ENCODE measurements around the gene MAP2K4. TPM values are rescaled to one million over a fixed set of nuclear protein-coding genes. Genes with fewer than 3 reads are reported as not detected.

The MAP2K4 gene
- total and polyA plus RNA-seq, 2 donors (not counting 1 experiment from before 2014, with no cell fraction given) = 6.2 to 44.8 TPM

DNA sequence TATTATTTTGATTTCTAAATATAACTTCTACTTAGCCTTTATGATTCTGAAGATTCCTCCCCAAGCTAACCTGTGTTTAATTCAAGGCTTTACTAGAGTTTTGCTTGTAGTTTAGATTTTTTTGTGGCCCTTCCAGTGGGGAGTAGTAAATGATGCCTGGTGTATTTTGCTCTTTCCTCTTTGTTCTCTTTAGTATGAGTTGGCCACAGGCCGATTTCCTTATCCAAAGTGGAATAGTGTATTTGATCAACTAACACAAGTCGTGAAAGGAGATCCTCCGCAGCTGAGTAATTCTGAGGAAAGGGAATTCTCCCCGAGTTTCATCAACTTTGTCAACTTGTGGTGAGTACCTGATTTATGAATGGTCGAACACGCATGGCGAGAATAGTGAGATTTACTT, 108.3 kb downstream of the MAP2K4 start:
- intact Hi-C loops (cut with micrococcal nuclease) = no loop called here
- Histone ChIP-seq H2AFZ (ENCODE audit: insufficient read depth, low read depth, low read length, poor library complexity, severe bottlenecking) (no peak overlapping the region), H4K20me1 (ENCODE audit: control insufficient read depth, insufficient read depth, low read length, poor library complexity, severe bottlenecking) (no peaks in the 10 kb centered on the region), H3K36me3 (replicated peaks in 1 of 2; ENCODE audit: control extremely low read depth in 1 of 2, control insufficient read depth in 1 of 2, extremely low read depth in 1 of 2, insufficient read depth in 2 of 2, low read length in 1 of 2) (peaks cover 7 to 58% of the 10 kb centered on the region in 2 experiments), H3K4me2 (replicated peaks; ENCODE audit: low read depth, low read length, poor library complexity, severe bottlenecking) (no peak overlapping the region), H3K4me3 (ENCODE audit: control extremely low read depth in 1 of 5, extremely low read depth in 1 of 5, insufficient read depth in 1 of 5, low read depth in 2 of 5, low read length in 4 of 5) (no peak overlapping the region), H3K27me3 (replicated peaks in 1 of 4; ENCODE audit: control extremely low read depth in 1 of 4, control insufficient read depth in 3 of 4, insufficient read depth in 4 of 4, low read length in 3 of 4) (no peaks in the 10 kb centered on the region), H3K4me1 (ENCODE audit: control insufficient read depth in 2 of 2, insufficient read depth in 2 of 2, low read length in 2 of 2) (no peaks in the 10 kb centered on the region), H3K9ac (ENCODE audit: low read length) (no peak overlapping the region), H3K9me3 (ENCODE audit: control extremely low read depth in 1 of 3, control insufficient read depth in 2 of 3, insufficient read depth in 1 of 3, low read length in 2 of 3) (no peaks in the 10 kb centered on the region), H3K27ac (ENCODE audit: low read length in 2 of 2) (no peak overlapping the region), H3K79me2 (ENCODE audit: control insufficient read depth, insufficient read depth, low read length) (no peaks in the 10 kb centered on the region)
- no peaks in the 10 kb centered on the region for H3K27me3 Mint-ChIP-seq
- POLR2A ChIA-PET = no interaction called here
- 100% methylated on average over 3 of the region's 7 CpGs for WGBS (ENCODE audit: insufficient coverage)
- no peak for DNase-seq
- ATAC-seq (ENCODE audit: low read depth) = no peak
- no peaks in the 10 kb centered on the region for H3K4me1 Mint-ChIP-seq
- TF ChIP-seq EZH2 (IDR thresholded peaks at IDR 0.05; ENCODE audit: borderline replicate concordance, insufficient read depth, low read depth, low read length, poor library complexity, severe bottlenecking) = no peak
- TF ChIP-seq, protein P1, sequence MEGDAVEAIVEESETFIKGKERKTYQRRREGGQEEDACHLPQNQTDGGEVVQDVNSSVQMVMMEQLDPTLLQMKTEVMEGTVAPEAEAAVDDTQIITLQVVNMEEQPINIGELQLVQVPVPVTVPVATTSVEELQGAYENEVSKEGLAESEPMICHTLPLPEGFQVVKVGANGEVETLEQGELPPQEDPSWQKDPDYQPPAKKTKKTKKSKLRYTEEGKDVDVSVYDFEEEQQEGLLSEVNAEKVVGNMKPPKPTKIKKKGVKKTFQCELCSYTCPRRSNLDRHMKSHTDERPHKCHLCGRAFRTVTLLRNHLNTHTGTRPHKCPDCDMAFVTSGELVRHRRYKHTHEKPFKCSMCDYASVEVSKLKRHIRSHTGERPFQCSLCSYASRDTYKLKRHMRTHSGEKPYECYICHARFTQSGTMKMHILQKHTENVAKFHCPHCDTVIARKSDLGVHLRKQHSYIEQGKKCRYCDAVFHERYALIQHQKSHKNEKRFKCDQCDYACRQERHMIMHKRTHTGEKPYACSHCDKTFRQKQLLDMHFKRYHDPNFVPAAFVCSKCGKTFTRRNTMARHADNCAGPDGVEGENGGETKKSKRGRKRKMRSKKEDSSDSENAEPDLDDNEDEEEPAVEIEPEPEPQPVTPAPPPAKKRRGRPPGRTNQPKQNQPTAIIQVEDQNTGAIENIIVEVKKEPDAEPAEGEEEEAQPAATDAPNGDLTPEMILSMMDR (IDR thresholded peaks at IDR 0.05) = no peak
- H3K4me3 Mint-ChIP-seq = no peak overlapping the region
- no peak overlapping the region for H3K27ac Mint-ChIP-seq
- peaks cover 4% of the 10 kb centered on the region for H3K9me3 Mint-ChIP-seq (ENCODE audit: insufficient read depth)
- CTCF ChIA-PET = interaction anchor here (0.6 kb wide), 1 partner anchor 109 kb away, joined by 3 read pairs; no protein-coding TSS in a partner anchor

- ATAC-seq (ENCODE audit: low read depth) (no peak), DNase-seq (no peak)
- no peak overlapping the region for H2AFZ ChIP-seq (ENCODE audit: insufficient read depth, low read depth, low read length, poor library complexity, severe bottlenecking)
- CTCF ChIA-PET = no interaction called here
- no peak overlapping the region for H3K27ac Mint-ChIP-seq
- H4K20me1 ChIP-seq (ENCODE audit: control insufficient read depth, insufficient read depth, low read length, poor library complexity, severe bottlenecking) = no peaks in the 10 kb centered on the region
- H3K9me3 ChIP-seq (ENCODE audit: control extremely low read depth in 1 of 3, control insufficient read depth in 2 of 3, insufficient read depth in 1 of 3, low read length in 2 of 3) = peaks cover 0 to 10% (median 7%) of the 10 kb centered on the region in 3 donors
- H3K27me3 ChIP-seq (replicated peaks in 1 of 4; ENCODE audit: control extremely low read depth in 1 of 4, control insufficient read depth in 3 of 4, insufficient read depth in 4 of 4, low read length in 3 of 4) = no peaks in the 10 kb centered on the region
- H3K4me3 ChIP-seq (ENCODE audit: control extremely low read depth in 1 of 5, extremely low read depth in 1 of 5, insufficient read depth in 1 of 5, low read depth in 2 of 5, low read length in 4 of 5) = no peak overlapping the region
- 100% methylated on average over 5 of the region's 6 CpGs for WGBS (ENCODE audit: insufficient coverage)
- no peak overlapping the region for H3K27ac ChIP-seq (ENCODE audit: low read length in 2 of 2)
- H3K4me1 Mint-ChIP-seq = no peaks in the 10 kb centered on the region
- no peaks in the 10 kb centered on the region for H3K27me3 Mint-ChIP-seq
- TF ChIP-seq, protein P1 (IDR thresholded peaks at IDR 0.05) = no peak
- no peak for TF ChIP-seq EZH2 (IDR thresholded peaks at IDR 0.05; ENCODE audit: borderline replicate concordance, insufficient read depth, low read depth, low read length, poor library complexity, severe bottlenecking)
- H3K4me1 ChIP-seq (ENCODE audit: control insufficient read depth in 2 of 2, insufficient read depth in 2 of 2, low read length in 2 of 2) = no peaks in the 10 kb centered on the region
- intact Hi-C loops (cut with micrococcal nuclease) = no loop called here
- peaks cover 0 to 34% of the 10 kb centered on the region in 2 experiments for H3K36me3 ChIP-seq (replicated peaks in 1 of 2; ENCODE audit: control extremely low read depth in 1 of 2, control insufficient read depth in 1 of 2, extremely low read depth in 1 of 2, insufficient read depth in 2 of 2, low read length in 1 of 2)
- H3K4me3 Mint-ChIP-seq = no peak overlapping the region
- H3K79me2 ChIP-seq (ENCODE audit: control insufficient read depth, insufficient read depth, low read length) = no peaks in the 10 kb centered on the region
- POLR2A ChIA-PET = no interaction called here
- H3K9ac ChIP-seq (ENCODE audit: low read length) = no peak overlapping the region
- H3K9me3 Mint-ChIP-seq (ENCODE audit: insufficient read depth) = peaks cover 5% of the 10 kb centered on the region
- no peak overlapping the region for H3K4me2 ChIP-seq (replicated peaks; ENCODE audit: low read depth, low read length, poor library complexity, severe bottlenecking)
Observed at GRCh38 chr17:12133183-12133582, 112.5 kb downstream of the MAP2K4 start.

Measured in B cell (primary cell).